HEK293T (cell line): ENCODE measurements around the gene PRR20G.

ENCODE experiments used
- BHLHE40 ChIP-seq: fragments of 450-650 bp; IDR thresholded peaks from 2 replicates; pipeline ENCODE4 v1.6.1; 2016; ENCODE audit warnings: mild to moderate bottlenecking, moderate library complexity, borderline replicate concordance
- CTBP1 ChIP-seq: fragments of 450-650 bp; IDR thresholded peaks from 2 replicates; pipeline ENCODE4 v1.6.1; 2016; ENCODE audit warnings: borderline replicate concordance
- L3MBTL2 ChIP-seq: fragments of 450-650 bp; conservative IDR thresholded peaks from 2 replicates; pipeline ENCODE4 v1.6.1; 2016; ENCODE audit warnings: mild to moderate bottlenecking
- TARDBP ChIP-seq: fragments of 450-650 bp; IDR thresholded peaks from 2 replicates; pipeline ENCODE4 v1.6.1; 2016

DNA sequence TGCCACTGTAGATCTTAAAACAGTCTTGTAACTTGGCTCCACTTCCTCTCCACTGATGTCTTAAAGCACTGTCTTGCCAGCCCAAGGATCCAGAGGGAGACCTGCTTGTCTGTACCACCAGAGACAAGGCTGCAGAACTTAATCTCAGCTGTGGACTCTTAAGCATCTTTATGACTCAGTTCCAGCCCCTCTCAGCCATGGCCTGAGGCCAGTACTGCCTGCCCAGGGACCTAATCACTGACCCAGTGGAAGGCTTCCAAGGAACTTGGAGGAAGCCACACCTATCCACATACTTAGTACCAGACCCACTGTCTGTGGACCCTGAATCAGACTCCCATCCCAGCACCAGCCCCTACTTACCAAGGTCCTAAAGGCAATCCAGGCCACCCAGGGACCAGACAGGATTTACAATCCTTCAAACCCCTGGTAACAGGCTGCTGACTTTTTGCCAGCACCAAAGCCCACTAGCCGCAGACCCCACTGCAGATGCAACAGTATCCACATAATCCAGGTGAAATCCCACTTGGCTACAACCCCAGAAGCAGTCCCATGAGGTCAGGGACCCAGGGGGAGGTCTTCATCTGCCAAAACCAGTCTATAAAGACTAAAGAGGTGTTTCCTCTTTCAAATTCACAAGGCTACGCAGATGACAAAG is 41.9 kb upstream of the PRR20G start:
- TF ChIP-seq BHLHE40 (no peak), TARDBP (no peak), L3MBTL2 (no peak), CTBP1 (no peak)
